ENCODE results near the gene CCDC102A.
"Not testable (repeated sequence)": the region's sequence is repeated elsewhere in the genome, so short reads cannot be mapped to it uniquely, and the experiment has no call there.

The CCDC102A gene

DNA sequence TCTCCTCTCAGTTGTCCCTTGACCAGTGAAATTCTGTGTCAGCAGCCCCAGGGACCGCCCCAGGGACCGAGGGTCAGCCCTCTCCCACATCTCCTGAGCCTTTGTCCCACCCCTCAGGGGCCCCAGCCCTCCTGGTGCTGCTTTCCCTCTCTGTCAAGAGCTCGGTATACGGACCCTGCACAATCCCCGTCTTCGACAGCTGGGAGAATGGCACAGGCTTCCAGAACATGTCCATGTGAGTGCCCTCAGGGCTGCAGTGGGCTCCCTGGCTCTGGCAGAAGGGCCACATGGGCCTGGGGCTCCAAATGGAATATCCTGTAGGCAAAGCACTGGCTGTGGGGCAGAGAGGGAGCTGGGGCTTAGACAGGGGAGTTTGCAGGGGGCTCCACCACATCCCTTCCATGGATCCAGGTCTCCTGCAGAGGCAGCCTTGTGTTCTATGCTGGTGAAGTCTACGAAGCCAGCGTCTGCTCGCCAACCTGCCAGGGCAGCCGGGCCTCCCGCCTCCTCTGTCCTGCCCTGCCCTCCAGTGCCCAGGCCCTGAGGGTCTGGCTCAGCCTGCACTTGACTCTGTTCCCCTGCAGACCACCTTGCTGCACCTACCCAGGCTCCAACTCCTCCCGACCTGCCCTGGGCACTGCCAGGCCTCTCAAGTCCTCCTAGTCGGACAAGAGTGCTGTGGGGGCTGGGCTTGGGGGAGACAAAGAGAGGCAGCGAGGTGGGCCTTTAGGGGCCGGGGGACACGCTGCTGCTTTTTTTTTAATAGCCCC lies 34.1 kb upstream of the CCDC102A start:
- Mint-ChIP-seq H3K4me1 (peaks cover 15% of the 10 kb centered on the region), H3K27me3 (no peaks in the 10 kb centered on the region), H3K27ac (peak overlapping the region; percentile 11), H3K36me3 (peaks cover 73% of the 10 kb centered on the region), H3K9me3 (peaks cover 18% of the 10 kb centered on the region), H3K4me3 (no peak overlapping the region)
- ATAC-seq: no peak

DNA sequence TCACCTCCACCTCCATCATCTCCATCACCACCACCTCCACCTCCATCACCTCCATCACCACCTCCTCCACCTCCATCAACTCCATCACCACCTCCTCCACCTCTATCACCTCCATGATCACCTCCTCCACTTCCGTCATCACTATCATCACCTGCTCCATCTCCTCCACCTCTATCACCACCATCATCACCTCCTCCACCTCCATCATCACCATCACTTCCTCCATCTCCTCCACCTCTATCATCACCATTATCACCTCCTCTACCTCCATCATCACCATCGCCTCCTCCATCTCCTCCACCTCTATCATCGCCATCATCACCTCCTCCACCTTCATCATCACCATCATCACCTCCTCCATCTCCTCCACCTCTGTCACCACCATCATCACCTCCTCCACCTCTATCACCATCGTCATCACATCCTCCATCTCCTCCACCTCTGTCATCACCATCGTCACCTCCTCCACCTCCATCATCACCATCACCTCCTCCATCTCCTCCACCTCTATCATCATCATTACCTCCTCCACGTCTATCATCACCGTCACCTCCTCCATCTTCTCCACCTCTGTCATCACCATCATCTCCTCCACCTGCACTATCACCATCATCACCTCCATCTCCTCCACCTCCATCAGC lies 33.1 kb upstream of the CCDC102A start:
- peaks cover 18% of the 10 kb centered on the region for H3K9me3 Mint-ChIP-seq
- no peak overlapping the region for H3K4me3 Mint-ChIP-seq
- H3K27ac Mint-ChIP-seq: peak overlapping the region; percentile 11
- peaks cover 13% of the 10 kb centered on the region for H3K4me1 Mint-ChIP-seq
- H3K27me3 Mint-ChIP-seq: no peaks in the 10 kb centered on the region
- ATAC-seq: no peak
- peaks cover 76% of the 10 kb centered on the region for H3K36me3 Mint-ChIP-seq

DNA sequence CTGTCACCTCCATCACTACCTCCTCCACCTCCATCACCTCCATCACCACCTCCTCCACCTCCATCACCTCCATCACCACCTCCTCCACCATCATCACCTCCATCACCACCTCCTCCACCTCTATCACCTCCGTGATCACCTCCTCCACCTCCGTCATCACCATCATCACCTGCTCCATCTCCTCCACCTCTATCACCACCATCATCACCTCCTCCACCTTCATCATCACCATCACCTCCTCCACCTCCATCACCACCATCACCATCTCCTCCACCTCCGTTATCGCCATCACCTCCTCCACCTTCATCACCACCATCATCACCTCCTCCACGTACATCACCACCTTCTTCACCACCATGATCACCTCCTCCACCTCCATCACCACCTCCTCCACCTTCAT lies 32.4 kb upstream of the CCDC102A start:
- H3K4me3 Mint-ChIP-seq, H3K27me3 Mint-ChIP-seq, H3K27ac Mint-ChIP-seq, H3K4me1 Mint-ChIP-seq, ATAC-seq: not testable (repeated sequence)
- H3K9me3 Mint-ChIP-seq: peaks cover 18% of the 10 kb centered on the region
- H3K36me3 Mint-ChIP-seq: peaks cover 74% of the 10 kb centered on the region

DNA sequence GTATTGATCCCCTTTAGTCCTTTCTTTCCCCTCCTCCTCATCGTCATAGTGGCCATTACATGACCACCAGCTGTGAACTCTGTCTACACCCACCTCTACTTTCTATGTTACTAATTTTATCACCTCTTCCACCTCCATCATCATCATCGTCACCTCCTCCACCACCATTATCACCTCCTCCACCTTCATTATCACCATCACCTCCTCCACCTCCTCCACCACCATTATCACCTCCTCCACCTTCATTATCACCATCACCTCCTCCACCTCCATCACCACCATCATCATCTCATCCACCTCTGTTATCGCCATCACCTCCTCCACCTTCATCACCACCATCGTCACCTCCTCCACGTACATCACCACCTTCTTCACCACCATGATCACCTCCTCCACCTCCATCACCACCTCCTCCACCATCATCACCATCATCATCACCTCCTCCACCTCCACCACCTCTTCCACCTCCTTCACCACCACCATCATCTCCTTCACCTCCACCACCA lies 31.9 kb upstream of the CCDC102A start:
- Mint-ChIP-seq H3K4me3 (no peak overlapping the region), H3K9me3 (peaks cover 18% of the 10 kb centered on the region), H3K27me3 (no peaks in the 10 kb centered on the region), H3K4me1 (peaks cover 5% of the 10 kb centered on the region), H3K36me3 (peaks cover 77% of the 10 kb centered on the region), H3K27ac (no peak overlapping the region)
- no peak for ATAC-seq

DNA sequence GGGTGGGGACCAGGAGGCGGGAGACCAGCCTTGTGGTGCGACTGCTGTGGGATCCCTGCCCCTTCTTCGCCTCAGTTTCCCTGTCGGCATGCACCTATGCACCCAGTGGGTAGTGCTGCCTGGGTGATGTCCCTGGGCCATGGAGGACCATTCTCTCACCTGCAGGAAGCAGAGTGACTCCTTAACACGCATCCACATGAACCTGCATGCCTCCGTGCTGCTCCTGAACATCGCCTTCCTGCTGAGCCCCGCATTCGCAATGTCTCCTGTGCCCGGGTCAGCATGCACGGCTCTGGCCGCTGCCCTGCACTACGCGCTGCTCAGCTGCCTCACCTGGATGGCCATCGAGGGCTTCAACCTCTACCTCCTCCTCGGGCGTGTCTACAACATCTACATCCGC lies 31.3 kb upstream of the CCDC102A start:
- no peak overlapping the region for H3K4me3 Mint-ChIP-seq
- peaks cover 18% of the 10 kb centered on the region for H3K9me3 Mint-ChIP-seq
- H3K4me1 Mint-ChIP-seq: peaks cover 2% of the 10 kb centered on the region
- ATAC-seq: no peak
- H3K36me3 Mint-ChIP-seq: peaks cover 79% of the 10 kb centered on the region
- H3K27ac Mint-ChIP-seq: no peak overlapping the region
- no peaks in the 10 kb centered on the region for H3K27me3 Mint-ChIP-seq

DNA sequence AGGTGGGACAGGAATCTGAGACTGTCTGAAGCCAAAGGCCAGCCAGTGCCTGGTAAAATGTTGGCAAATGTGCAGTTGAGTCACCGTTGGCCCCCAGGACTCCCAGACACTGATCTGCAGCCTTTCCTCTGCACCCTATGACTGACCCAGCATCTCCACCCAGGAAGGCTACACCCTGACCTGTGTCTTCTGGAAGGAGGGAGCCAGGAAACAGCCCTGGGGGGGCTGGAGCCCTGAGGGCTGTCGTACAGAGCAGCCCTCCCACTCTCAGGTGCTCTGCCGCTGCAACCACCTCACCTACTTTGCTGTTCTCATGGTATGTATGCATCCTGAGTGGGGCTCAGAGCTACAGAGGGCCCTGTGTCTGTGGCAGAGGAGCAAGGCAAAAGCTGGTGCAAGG lies 30.1 kb upstream of the CCDC102A start:
- H3K27ac Mint-ChIP-seq: no peak overlapping the region
- peaks cover 7% of the 10 kb centered on the region for H3K4me1 Mint-ChIP-seq
- peaks cover 92% of the 10 kb centered on the region for H3K36me3 Mint-ChIP-seq
- no peaks in the 10 kb centered on the region for H3K27me3 Mint-ChIP-seq
- peaks cover 18% of the 10 kb centered on the region for H3K9me3 Mint-ChIP-seq
- no peak overlapping the region for H3K4me3 Mint-ChIP-seq
- ATAC-seq: no peak

DNA sequence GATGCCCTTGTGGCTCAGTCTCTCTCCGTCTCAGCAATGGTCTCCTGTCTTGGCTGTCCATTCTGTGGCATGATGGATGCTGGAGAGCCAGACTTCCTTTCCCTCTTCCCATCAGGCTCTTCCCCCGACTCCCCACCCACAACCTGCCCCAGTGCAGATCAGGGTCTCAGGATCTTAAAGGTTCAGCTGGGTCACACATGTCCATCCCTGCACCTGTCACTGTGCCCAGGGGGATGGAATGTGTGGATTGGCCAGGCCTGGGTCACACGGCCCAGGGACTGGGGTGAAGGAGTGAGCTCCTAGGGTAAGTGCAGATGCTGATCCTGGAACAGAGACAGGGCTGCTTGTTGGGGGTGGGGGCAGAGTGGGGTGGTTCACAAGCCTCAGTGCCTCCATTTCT lies 29.1 kb upstream of the CCDC102A start:
- peaks cover 12% of the 10 kb centered on the region for H3K4me1 Mint-ChIP-seq
- H3K9me3 Mint-ChIP-seq: peaks cover 22% of the 10 kb centered on the region
- peaks cover 97% of the 10 kb centered on the region for H3K36me3 Mint-ChIP-seq
- H3K27ac Mint-ChIP-seq: no peak overlapping the region
- no peaks in the 10 kb centered on the region for H3K27me3 Mint-ChIP-seq
- ATAC-seq: no peak
- H3K4me3 Mint-ChIP-seq: no peak overlapping the region

DNA sequence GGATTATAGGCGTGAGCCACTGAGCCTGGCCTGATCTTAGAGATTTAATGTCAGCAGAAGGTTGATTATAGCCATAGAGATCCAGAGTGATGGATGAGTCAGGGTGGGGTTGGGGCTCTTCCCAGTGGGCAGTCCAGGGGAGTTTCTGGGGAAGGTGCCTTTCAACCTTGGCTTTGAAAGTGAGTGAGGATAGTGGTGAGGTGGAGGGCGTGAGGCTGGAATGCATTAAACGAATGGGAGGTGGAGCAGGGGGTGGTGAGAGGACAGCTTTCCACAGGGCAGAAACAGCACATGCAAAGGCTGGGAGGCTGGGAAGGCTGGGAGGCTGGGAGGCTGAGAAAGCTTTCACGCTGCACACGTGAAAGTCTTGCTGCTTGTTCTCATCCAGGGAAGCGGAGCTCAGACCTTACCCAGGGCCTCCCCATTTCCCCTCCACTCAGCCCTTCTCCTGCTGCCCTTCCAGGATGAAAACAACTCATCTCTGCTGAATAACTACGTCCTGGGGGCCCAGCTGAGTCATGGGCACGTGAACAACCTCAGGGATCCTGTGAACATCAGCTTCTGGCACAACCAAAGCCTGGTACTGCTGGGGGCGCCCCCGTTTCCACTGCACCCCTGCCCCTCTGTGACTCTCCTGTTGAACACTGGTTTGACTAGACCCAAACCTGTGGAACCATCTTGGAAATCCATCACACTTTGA lies 28.4 kb upstream of the CCDC102A start:
- peaks cover 18% of the 10 kb centered on the region for H3K4me1 Mint-ChIP-seq
- H3K36me3 Mint-ChIP-seq: peaks cover 97% of the 10 kb centered on the region
- ATAC-seq: no peak

DNA sequence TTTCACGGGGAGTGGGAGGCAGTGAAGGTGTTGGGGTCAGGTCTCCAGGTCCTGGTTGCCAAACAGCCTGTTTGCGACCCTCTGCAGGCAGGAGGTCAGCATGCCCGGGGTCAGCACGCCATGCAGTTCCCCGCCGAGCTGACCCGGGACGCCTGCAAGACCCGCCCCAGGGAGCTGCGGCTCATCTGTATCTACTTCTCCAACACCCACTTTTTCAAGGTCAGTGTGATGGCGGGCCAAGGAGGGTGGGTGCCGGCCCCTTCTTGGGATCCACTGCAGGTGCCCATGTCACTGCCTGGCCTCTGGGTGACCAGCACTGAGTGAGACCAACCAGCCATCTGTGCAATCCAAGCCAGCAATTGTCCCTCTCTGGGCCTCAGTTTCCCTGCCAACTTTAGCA lies 27.4 kb upstream of the CCDC102A start:
- Mint-ChIP-seq H3K27me3 (no peaks in the 10 kb centered on the region), H3K27ac (no peak overlapping the region), H3K4me3 (no peak overlapping the region), H3K9me3 (peaks cover 16% of the 10 kb centered on the region), H3K36me3 (peaks cover 88% of the 10 kb centered on the region), H3K4me1 (peaks cover 19% of the 10 kb centered on the region)
- ATAC-seq: no peak

More for the DNA sequence above, 28.4 kb upstream of the CCDC102A start:
- Mint-ChIP-seq H3K27ac (no peak overlapping the region), H3K4me3 (no peak overlapping the region), H3K27me3 (no peaks in the 10 kb centered on the region), H3K9me3 (peaks cover 23% of the 10 kb centered on the region)

DNA sequence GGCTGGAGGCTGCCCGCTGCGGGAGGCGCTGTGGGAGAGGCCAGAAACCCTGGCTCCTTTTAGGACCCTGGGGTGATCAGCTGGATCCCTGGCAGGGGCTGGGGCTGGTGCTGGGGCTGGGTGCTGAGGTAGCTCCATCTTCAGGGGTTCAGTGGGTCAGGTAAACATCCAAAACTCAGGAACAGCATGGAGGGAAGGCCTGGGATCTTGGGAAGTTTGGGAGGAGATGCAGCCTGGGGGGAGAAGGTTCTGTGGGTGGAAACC lies 27.0 kb upstream of the CCDC102A start:
- Mint-ChIP-seq H3K36me3 (peaks cover 86% of the 10 kb centered on the region), H3K4me3 (no peak overlapping the region), H3K27me3 (no peaks in the 10 kb centered on the region), H3K9me3 (peaks cover 12% of the 10 kb centered on the region), H3K4me1 (peaks cover 22% of the 10 kb centered on the region), H3K27ac (no peak overlapping the region)
- ATAC-seq: no peak

DNA sequence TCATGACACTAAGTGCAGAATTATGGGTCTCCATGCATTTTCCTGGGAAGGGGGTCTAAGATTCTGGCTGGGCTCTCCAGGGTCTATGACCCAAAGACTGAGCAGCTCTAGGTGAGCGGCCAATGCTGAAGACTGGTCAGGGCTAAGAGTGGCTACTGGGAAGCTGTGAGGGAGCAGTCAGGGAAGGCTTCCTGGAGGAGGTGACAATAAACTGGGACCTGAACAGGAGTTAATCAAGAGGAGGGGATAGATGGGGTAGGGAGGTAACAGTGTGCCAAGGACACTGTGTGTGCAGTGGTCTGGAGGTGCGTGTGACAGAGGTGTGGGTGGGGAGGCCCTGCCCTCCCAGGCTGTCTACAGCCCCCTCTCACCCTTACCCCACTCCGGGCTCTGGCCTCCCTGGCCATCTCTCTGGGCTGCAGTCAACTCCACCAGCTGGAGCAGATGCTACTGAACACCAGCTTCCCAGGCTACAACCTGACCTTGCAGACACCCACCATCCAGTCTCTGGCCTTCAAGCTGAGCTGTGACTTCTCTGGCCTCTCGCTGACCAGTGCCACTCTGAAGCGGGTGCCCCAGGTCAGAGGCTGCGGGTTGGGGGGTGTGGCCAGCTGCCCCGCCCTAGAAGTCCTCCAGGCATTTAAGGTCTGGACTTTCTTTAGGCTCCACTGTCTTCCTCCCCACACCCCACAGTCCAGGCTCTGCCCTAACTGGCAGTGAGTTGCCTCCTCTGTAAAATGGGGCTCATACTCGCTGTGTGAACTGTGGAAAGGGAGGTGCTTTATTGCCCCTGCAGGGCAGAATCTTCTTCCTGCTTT lies 26.5 kb upstream of the CCDC102A start:
- H3K27me3 Mint-ChIP-seq: no peaks in the 10 kb centered on the region
- H3K27ac Mint-ChIP-seq: peak overlapping the region; percentile 27
- ATAC-seq: no peak
- H3K36me3 Mint-ChIP-seq: peaks cover 85% of the 10 kb centered on the region
- peaks cover 7% of the 10 kb centered on the region for H3K9me3 Mint-ChIP-seq
- H3K4me3 Mint-ChIP-seq: no peak overlapping the region
- peaks cover 27% of the 10 kb centered on the region for H3K4me1 Mint-ChIP-seq

DNA sequence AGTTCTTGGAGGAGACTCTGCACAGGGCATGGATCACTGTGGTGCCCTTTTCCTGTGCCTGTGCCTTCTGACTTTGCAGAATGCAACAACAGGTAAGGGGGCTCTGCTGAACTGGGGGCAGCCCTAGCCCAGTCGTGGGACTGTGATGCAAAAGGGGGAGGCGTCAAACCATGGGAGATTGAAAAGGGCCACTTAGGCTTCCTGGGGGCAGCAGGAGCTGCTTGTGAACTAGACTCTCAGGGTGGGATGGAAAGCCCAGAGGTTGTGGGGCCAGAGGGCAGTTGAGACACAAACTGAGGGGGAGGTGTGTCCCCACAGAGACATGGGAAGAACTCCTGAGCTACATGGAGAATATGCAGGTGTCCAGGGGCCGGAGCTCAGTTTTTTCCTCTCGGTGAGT lies 25.7 kb upstream of the CCDC102A start:
- peaks cover 85% of the 10 kb centered on the region for H3K36me3 Mint-ChIP-seq
- no peak for ATAC-seq
- peak overlapping the region; percentile 27 for H3K27ac Mint-ChIP-seq
- no peaks in the 10 kb centered on the region for H3K27me3 Mint-ChIP-seq
- H3K4me1 Mint-ChIP-seq: peaks cover 35% of the 10 kb centered on the region
- H3K9me3 Mint-ChIP-seq: peaks cover 7% of the 10 kb centered on the region
- H3K4me3 Mint-ChIP-seq: no peak overlapping the region

DNA sequence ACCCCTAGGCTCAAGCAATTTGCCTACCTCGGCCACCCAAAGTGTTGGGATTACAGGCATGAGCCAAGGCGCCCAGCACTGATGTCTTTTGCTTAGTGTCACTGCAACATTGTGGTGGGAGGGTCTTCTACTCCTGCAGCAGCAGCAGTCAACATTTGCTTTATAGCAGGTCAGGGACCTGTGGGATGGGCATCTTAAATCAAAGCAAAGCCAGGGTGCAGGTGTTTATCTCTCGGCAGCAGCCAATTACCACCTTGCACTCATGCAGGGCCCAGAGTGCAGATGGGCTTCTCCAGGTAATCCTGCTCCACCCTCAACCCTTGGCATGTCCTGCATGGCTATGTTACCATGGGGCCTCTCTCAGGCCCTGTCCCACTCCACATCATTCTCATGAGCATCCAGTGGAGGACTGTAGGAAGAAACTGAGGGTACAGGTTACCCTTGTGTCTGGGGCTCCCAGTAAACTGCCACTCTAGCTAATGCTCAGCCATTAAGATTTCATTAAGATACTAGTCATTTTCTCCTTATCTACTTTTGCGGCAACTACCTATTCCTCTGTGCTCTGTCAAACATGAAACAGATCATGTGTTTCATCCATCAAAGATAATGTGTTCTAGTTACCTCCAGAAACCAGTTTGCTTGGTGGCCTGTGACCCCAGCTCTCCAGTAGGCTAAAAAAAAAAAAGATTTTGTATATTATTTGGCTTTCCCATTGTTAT lies 22.9 kb upstream of the CCDC102A start:
- Mint-ChIP-seq H3K27ac (no peak overlapping the region), H3K36me3 (peaks cover 77% of the 10 kb centered on the region), H3K9me3 (peaks cover 16% of the 10 kb centered on the region), H3K4me1 (peaks cover 56% of the 10 kb centered on the region), H3K27me3 (no peaks in the 10 kb centered on the region), H3K4me3 (no peak overlapping the region)
- no peak for ATAC-seq

DNA sequence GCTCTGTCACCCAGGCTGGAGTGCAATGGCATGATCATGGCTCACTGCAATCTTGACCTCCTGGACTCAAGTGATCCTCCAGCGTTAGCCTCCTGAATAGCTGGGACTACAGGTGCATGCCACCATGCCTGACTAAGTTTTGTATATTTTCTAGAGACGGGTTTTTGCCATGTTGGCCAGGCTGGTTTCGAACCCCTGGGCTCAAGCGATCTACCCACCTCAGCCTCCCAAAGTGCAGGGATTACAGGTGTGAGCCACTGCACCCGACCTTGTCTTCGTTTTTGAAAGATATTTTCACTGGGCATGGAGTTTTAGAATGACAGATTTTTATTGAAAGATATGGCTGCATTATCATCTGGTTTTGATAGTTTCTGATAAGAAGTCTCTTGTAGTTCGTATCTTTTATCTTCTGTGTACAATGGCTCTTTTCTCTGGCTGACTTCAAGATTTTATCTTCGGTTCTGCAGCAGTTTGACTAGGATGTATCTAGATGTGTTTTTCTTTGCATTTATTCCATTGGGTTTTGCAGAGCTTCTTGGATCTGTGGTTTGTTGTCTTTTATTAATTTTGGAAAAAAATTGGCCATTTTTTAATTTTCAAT lies 20.7 kb upstream of the CCDC102A start:
- Mint-ChIP-seq H3K9me3 (peaks cover 16% of the 10 kb centered on the region), H3K4me3 (no peak overlapping the region), H3K27ac (peak overlapping the region; percentile 31), H3K36me3 (peaks cover 74% of the 10 kb centered on the region), H3K27me3 (no peaks in the 10 kb centered on the region), H3K4me1 (peaks cover 65% of the 10 kb centered on the region)
- no peak for ATAC-seq

All from stimulated activated memory B cell treated with anti-CD40 and anti-IgM and Interleukin-4, amounts not matched to agents 10 μg/mL and 1 μg/mL and 100 μg/mL, for 72 hours (primary cell).